GM19463 (cell line): ENCODE results near the gene CCR1.
"Not testable (repeated sequence)": the region's sequence is repeated elsewhere in the genome, so short reads cannot be mapped to it uniquely, and the experiment has no call there.

Source experiments
- ATAC-seq: cut with Tn5 transposase; IDR thresholded peaks from one replicate; pipeline ENCODE4 v1.9.1; 2021; ENCODE audit warnings: mild to moderate bottlenecking, moderate library complexity; ENCODE audit not compliant: unreplicated experiment

Gene CCR1

GRCh38 chr3:46184469-46184868, 23.6 kb downstream of the CCR1 start:
- no peak for ATAC-seq

GRCh38 chr3:46183330-46183729, 24.8 kb downstream of the CCR1 start:
- no peak for ATAC-seq

- ATAC-seq = no peak
These were observed 39.3 kb downstream of the CCR1 start for GRCh38 chr3:46168583-46169345.

- no peak for ATAC-seq
These were observed 44.5 kb downstream of the CCR1 start for GRCh38 chr3:46163556-46164041.

- no peak for ATAC-seq
These were observed 45.0 kb downstream of the CCR1 start for GRCh38 chr3:46162975-46163555.

- ATAC-seq = not testable (repeated sequence)
These were observed 50.4 kb downstream of the CCR1 start for GRCh38 chr3:46157685-46158084.

- no peak for ATAC-seq
These were observed 53.8 kb downstream of the CCR1 start for GRCh38 chr3:46154311-46154710.
